ENCODE data around the gene ABCF3. TPM values are rescaled to one million over a fixed set of nuclear protein-coding genes. Genes with fewer than 3 reads are reported as not detected.
"Not testable (repeated sequence)": the region's sequence is repeated elsewhere in the genome, so short reads cannot be mapped to it uniquely, and the experiment has no call there.

ABCF3 gene
- total and polyA plus RNA-seq, 10 donors = 35.3 to 90.7 (median 68.5) TPM

- Histone ChIP-seq H3K4me1 (peaks cover 19 to 84% (median 66%) of the 10 kb centered on the region in 6 donors), H3K36me3 (peaks cover 0 to 23% (median 4%) of the 10 kb centered on the region in 6 donors), H3K4me3 (no peak overlapping the region), H3K27me3 (replicated peaks in 1 of 7) (no peaks in the 10 kb centered on the region), H3K9me3 (no peaks in the 10 kb centered on the region), H3K27ac (peak overlapping the region in 3 of 8 donors; percentile 17 to 37 (median 18))
- WGBS, 5 donors = 52 to 63% (median 60%) methylated on average over 4 of the region's 4 CpGs
- TF ChIP-seq, protein P1, sequence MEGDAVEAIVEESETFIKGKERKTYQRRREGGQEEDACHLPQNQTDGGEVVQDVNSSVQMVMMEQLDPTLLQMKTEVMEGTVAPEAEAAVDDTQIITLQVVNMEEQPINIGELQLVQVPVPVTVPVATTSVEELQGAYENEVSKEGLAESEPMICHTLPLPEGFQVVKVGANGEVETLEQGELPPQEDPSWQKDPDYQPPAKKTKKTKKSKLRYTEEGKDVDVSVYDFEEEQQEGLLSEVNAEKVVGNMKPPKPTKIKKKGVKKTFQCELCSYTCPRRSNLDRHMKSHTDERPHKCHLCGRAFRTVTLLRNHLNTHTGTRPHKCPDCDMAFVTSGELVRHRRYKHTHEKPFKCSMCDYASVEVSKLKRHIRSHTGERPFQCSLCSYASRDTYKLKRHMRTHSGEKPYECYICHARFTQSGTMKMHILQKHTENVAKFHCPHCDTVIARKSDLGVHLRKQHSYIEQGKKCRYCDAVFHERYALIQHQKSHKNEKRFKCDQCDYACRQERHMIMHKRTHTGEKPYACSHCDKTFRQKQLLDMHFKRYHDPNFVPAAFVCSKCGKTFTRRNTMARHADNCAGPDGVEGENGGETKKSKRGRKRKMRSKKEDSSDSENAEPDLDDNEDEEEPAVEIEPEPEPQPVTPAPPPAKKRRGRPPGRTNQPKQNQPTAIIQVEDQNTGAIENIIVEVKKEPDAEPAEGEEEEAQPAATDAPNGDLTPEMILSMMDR (IDR thresholded peaks at IDR 0.05 in 8 of 11, conservative IDR thresholded peaks at IDR 0.05 in 3 of 11) = no peak
- TF ChIP-seq POLR2AphosphoS5 (IDR thresholded peaks at IDR 0.05) (no peak), POLR2A (IDR thresholded peaks at IDR 0.05) (no peak)
- DNase-seq = peak; percentile 41
- intact Hi-C loops (cut with DNase I; ENCODE audit: low total_unique reads) = loop anchor here (10.0 kb wide), 1 partner anchor 86 kb away; the partner anchor contains the start of genes ALG3 and EEF1AKMT4
Observed at GRCh38 chr3:184158404-184158803, 27.6 kb upstream of the ABCF3 start.

GRCh38 chr3:184160456-184160855 lies 25.5 kb upstream of the ABCF3 start:
- peaks cover 0 to 43% (median 19%) of the 10 kb centered on the region in 6 donors for H3K36me3 ChIP-seq
- intact Hi-C loops (cut with DNase I; ENCODE audit: low total_unique reads) = no loop called here
- WGBS, 5 donors = 33 to 52% (median 39%) methylated on average over 2 of the region's 2 CpGs
- no peak overlapping the region for H3K4me3 ChIP-seq
- TF ChIP-seq POLR2A (IDR thresholded peaks at IDR 0.05) (no peak), POLR2AphosphoS5 (IDR thresholded peaks at IDR 0.05) (no peak)
- TF ChIP-seq, protein P1 (IDR thresholded peaks at IDR 0.05 in 8 of 11, conservative IDR thresholded peaks at IDR 0.05 in 3 of 11) = no peak
- H3K9me3 ChIP-seq = no peaks in the 10 kb centered on the region
- DNase-seq = peak; percentile 66
- no peaks in the 10 kb centered on the region for H3K27me3 ChIP-seq (replicated peaks in 1 of 7)
- H3K4me1 ChIP-seq = peaks cover 19 to 82% (median 54%) of the 10 kb centered on the region in 6 donors
- peak overlapping the region in 4 of 8 donors; percentile 6 to 56 (median 31) for H3K27ac ChIP-seq

- intact Hi-C loops (cut with DNase I; ENCODE audit: low total_unique reads); H3K27ac ChIP-seq; H3K9me3 ChIP-seq; H3K27me3 ChIP-seq (replicated peaks in 1 of 7); H3K4me3 ChIP-seq: not testable (repeated sequence)
- Histone ChIP-seq H3K4me1 (peaks cover 7 to 63% (median 38%) of the 10 kb centered on the region in 6 donors), H3K36me3 (peaks cover 0 to 65% (median 41%) of the 10 kb centered on the region in 6 donors)
- WGBS, 5 donors = 74 to 91% (median 84%) methylated on average over 8 of the region's 8 CpGs
- peak; percentile 22 for DNase-seq
Observed at GRCh38 chr3:184162571-184163070, 23.4 kb upstream of the ABCF3 start.

- Histone ChIP-seq H3K4me3 (no peak overlapping the region), H3K27me3 (replicated peaks in 1 of 7) (no peaks in the 10 kb centered on the region), H3K27ac (no peak overlapping the region), H3K9me3 (no peaks in the 10 kb centered on the region), H3K4me1 (peaks cover 0 to 41% (median 17%) of the 10 kb centered on the region in 6 donors), H3K36me3 (peaks cover 0 to 86% (median 60%) of the 10 kb centered on the region in 6 donors)
- WGBS, 5 donors = 89 to 99% (median 96%) methylated on average over 16 of the region's 16 CpGs
- intact Hi-C loops (cut with DNase I; ENCODE audit: low total_unique reads) = no loop called here
- DNase-seq = peak; percentile 67
- TF ChIP-seq POLR2AphosphoS5 (IDR thresholded peaks at IDR 0.05) (no peak), POLR2A (IDR thresholded peaks at IDR 0.05) (no peak)
- TF ChIP-seq, protein P1 (IDR thresholded peaks at IDR 0.05 in 8 of 11, conservative IDR thresholded peaks at IDR 0.05 in 3 of 11) = no peak
Observed at GRCh38 chr3:184164648-184165330, 21.2 kb upstream of the ABCF3 start.
